Activated T-cell treated with anti-CD3 and anti-CD28 coated beads, Interleukin-2, amount 50 U/mL, for 4 hours (primary cell): ENCODE data around the gene FAAH2. TPM values are rescaled to one million over a fixed set of nuclear protein-coding genes. Genes with fewer than 3 reads are reported as not detected.
"Not testable (repeated sequence)": the region's sequence is repeated elsewhere in the genome, so short reads cannot be mapped to it uniquely, and the experiment has no call there.

ENCODE experiments used
- ATAC-seq, 2 donors: fragments of 200-7000 bp; cut with Tn5 transposase; one replicate each; pipeline ENCODE4 v1.10.0; 2021
- DNase-seq: peaks from one replicate; pipeline ENCODE4 v3.0.0-alpha.2; 2020
- H3K27me3 Mint-ChIP-seq: one replicate; pipeline ENCODE4 v1.8.0; 2021; ENCODE audit warnings: low read depth, mixed read lengths
- H3K36me3 Mint-ChIP-seq: one replicate; pipeline ENCODE4 v1.8.0; 2022; ENCODE audit warnings: mixed read lengths; ENCODE audit not compliant: insufficient read depth
- H3K4me1 Mint-ChIP-seq: one replicate; pipeline ENCODE4 v1.8.0; 2021; ENCODE audit warnings: low read depth, mixed read lengths
- H3K4me3 Mint-ChIP-seq: one replicate; pipeline ENCODE4 v1.8.0; 2021; ENCODE audit warnings: mild to moderate bottlenecking, moderate library complexity, mixed read lengths
- H3K9me3 Mint-ChIP-seq: one replicate; pipeline ENCODE4 v1.8.0; 2021; ENCODE audit warnings: mixed read lengths
- total RNA-seq, 3 donors: library from RNA; stranded (reverse); gene quantifications; one replicate each; pipeline ENCODE4 v1.2.1, GENCODE V29; 2021

FAAH2 gene
- total RNA-seq, 3 donors from 2014 or later: 1.9 to 3.2 (median 2.1) TPM

DNA sequence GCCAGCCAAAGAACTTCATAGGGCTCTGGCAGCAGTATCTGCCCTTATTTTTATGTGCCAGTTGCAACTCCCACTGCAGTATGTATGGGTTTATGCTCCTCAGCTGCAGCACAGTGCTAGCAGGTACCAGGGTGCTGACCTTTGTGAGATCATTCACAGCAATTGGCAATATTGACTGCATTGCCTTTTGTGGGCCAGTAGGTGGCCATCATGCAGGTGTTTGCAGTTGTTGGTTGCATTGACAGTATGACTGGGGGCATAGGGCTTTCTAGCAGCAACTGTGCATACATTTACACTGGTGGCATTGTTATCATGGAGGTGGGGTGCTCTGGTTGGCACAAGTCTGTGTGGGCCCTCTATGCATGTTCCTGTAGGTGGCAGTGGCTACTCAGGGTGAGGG lies 42.5 kb downstream of the FAAH2 start:
- no peaks in the 10 kb centered on the region for H3K4me1 Mint-ChIP-seq
- DNase-seq (no peak), ATAC-seq (no peak)
- no peaks in the 10 kb centered on the region for H3K27me3 Mint-ChIP-seq
- H3K4me3 Mint-ChIP-seq: no peak overlapping the region
- H3K9me3 Mint-ChIP-seq: peaks cover 5% of the 10 kb centered on the region
- peaks cover 16% of the 10 kb centered on the region for H3K36me3 Mint-ChIP-seq

- peaks cover 14% of the 10 kb centered on the region for H3K9me3 Mint-ChIP-seq
- ATAC-seq, H3K4me3 Mint-ChIP-seq, H3K27me3 Mint-ChIP-seq, DNase-seq, H3K4me1 Mint-ChIP-seq: not testable (repeated sequence)
- peaks cover 36% of the 10 kb centered on the region for H3K36me3 Mint-ChIP-seq
Measured at GRCh38 chrX:57335790-57336189, 49.3 kb downstream of the FAAH2 start.

- H3K4me1 Mint-ChIP-seq: no peaks in the 10 kb centered on the region
- H3K27me3 Mint-ChIP-seq: no peaks in the 10 kb centered on the region
- H3K36me3 Mint-ChIP-seq: peaks cover 9% of the 10 kb centered on the region
- ATAC-seq (no peak), DNase-seq (no peak)
- no peak overlapping the region for H3K4me3 Mint-ChIP-seq
- H3K9me3 Mint-ChIP-seq: peaks cover 7% of the 10 kb centered on the region
Measured at GRCh38 chrX:57353472-57354132, 67.1 kb downstream of the FAAH2 start.

GRCh38 chrX:57364145-57364544 lies 77.6 kb downstream of the FAAH2 start:
- Mint-ChIP-seq H3K36me3 (peaks cover 32% of the 10 kb centered on the region), H3K27me3 (no peaks in the 10 kb centered on the region)

DNA sequence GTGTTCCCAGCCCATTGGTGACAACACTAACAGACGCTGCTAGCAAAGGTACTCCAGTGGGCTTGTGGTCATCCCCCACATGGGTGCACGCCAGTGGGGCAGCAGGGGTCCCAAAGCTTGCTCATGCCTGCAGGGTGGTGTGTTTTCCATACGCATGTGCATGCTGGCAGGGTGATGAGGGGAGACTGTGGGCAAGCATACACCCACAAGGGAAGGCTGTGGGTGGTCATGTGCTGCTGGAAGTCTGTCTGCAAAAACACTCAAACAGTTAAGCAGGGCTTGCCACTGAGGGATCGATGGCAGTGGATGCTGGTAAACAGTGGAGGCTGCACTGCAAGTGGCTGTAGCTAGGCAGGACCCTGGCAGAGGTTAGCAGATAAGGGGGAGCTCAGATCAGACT lies 79.9 kb downstream of the FAAH2 start:
- no peaks in the 10 kb centered on the region for H3K27me3 Mint-ChIP-seq
- peaks cover 3% of the 10 kb centered on the region for H3K9me3 Mint-ChIP-seq
- H3K36me3 Mint-ChIP-seq: peaks cover 21% of the 10 kb centered on the region
- no peak overlapping the region for H3K4me3 Mint-ChIP-seq
- no peak for DNase-seq
- H3K4me1 Mint-ChIP-seq: peaks cover 6% of the 10 kb centered on the region
- no peak for ATAC-seq

More at GRCh38 chrX:57364145-57364544, 77.6 kb downstream of the FAAH2 start:
- ATAC-seq (no peak), DNase-seq (no peak)
- Mint-ChIP-seq H3K4me3 (no peak overlapping the region), H3K4me1 (peaks cover 6% of the 10 kb centered on the region), H3K9me3 (peaks cover 3% of the 10 kb centered on the region)

DNA sequence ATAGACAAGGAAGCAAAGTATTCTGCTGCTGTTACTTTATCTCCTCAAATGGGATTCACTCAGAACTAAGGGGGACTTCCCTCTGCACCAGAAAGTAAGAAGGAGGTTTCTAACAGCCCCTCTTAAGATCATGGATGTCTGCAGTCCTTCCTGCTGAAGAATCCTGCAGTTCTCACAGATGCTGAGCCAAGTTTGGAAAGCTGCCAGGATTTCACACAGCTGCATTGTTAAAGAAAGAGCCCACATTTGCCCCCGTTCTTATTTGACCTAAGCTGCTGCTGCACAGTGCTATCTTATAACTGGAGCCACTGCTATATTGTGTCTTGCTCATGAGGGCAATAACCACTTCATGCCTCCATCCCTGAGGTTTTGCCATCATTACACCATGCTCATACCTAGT lies 81.1 kb downstream of the FAAH2 start:
- H3K27me3 Mint-ChIP-seq: no peaks in the 10 kb centered on the region
- DNase-seq (no peak), ATAC-seq (no peak)
- H3K9me3 Mint-ChIP-seq: peaks cover 3% of the 10 kb centered on the region
- peaks cover 5% of the 10 kb centered on the region for H3K4me1 Mint-ChIP-seq
- H3K36me3 Mint-ChIP-seq: peaks cover 19% of the 10 kb centered on the region
- no peak overlapping the region for H3K4me3 Mint-ChIP-seq

GRCh38 chrX:57368158-57368557 lies 81.7 kb downstream of the FAAH2 start:
- Mint-ChIP-seq H3K4me3 (no peak overlapping the region), H3K36me3 (peaks cover 19% of the 10 kb centered on the region), H3K4me1 (peaks cover 5% of the 10 kb centered on the region), H3K9me3 (peaks cover 3% of the 10 kb centered on the region), H3K27me3 (no peaks in the 10 kb centered on the region)
- no peak for ATAC-seq
- no peak for DNase-seq

- Mint-ChIP-seq H3K27me3 (no peaks in the 10 kb centered on the region), H3K9me3 (peaks cover 5% of the 10 kb centered on the region), H3K4me1 (peaks cover 10% of the 10 kb centered on the region), H3K4me3 (no peak overlapping the region), H3K36me3 (peaks cover 28% of the 10 kb centered on the region)
- ATAC-seq (peak in 1 of 2 donors; percentile 25), DNase-seq (no peak)
Measured at GRCh38 chrX:57379296-57379695, 92.8 kb downstream of the FAAH2 start.

DNA sequence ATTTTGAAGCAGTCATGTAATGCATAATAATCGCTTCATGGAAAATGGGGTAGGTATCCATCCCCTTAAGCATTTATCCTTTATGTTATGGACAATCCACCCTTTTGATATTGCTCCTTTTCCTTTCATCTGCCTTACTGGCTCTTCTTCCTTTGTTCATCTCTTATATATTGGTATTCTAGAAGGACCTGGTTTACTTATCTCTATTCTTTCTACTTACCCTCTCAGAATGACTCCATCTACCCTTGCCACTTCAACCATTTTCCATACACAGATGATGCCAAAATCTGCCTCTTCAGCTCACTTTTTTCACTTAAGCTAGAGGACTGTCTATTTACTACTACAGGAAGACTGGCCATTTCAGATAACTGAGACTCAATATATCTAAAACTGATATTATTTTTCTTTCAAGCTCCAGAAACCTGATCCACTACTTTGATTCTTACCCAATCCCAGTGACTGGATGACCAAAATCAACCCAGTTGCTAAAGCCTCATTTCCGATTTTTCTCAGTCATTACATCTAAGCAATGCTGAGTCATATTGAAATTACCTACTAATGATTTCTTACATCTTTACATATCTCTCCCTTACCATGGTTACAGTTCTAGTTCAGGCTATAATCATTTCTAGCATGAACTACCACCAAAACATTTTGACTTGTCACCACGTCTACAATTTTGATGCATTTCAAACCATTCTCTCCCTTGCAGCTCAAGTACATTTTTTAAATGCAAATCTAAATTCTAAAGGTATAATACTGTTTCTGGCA lies 93.7 kb downstream of the FAAH2 start:
- H3K4me3 Mint-ChIP-seq: no peak overlapping the region
- H3K4me1 Mint-ChIP-seq: peaks cover 9% of the 10 kb centered on the region
- no peaks in the 10 kb centered on the region for H3K27me3 Mint-ChIP-seq
- peaks cover 28% of the 10 kb centered on the region for H3K36me3 Mint-ChIP-seq
- ATAC-seq (peak; percentile 27 to 43), DNase-seq (no peak)
- peaks cover 5% of the 10 kb centered on the region for H3K9me3 Mint-ChIP-seq

- not testable (repeated sequence) for H3K27me3 Mint-ChIP-seq, ATAC-seq, DNase-seq, H3K4me1 Mint-ChIP-seq, H3K4me3 Mint-ChIP-seq, H3K9me3 Mint-ChIP-seq
- peaks cover 45% of the 10 kb centered on the region for H3K36me3 Mint-ChIP-seq
Measured at GRCh38 chrX:57394162-57394561, 107.7 kb downstream of the FAAH2 start.

DNA sequence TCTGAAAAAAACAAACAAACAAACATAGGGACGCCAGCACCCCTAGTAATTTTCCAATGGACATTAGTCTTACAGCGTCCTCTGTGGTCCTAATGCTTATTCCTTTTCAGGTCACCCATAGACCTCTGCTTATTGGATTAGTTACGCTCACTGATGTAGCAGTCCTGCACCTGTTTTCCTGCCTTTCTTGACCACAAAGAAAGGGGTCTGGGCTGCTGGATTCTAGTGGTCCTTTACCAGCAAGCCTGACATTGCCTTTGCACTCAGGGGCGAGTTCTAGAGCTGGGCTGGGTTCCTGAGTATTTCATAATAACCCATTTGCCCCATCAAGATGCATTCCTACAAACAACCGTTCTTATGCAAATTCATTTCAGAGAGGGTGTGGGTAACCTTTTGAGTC lies 116.7 kb downstream of the FAAH2 start:
- peaks cover 10% of the 10 kb centered on the region for H3K9me3 Mint-ChIP-seq
- not testable (repeated sequence) for ATAC-seq, H3K4me3 Mint-ChIP-seq, H3K4me1 Mint-ChIP-seq, H3K27me3 Mint-ChIP-seq, DNase-seq
- H3K36me3 Mint-ChIP-seq: peaks cover 16% of the 10 kb centered on the region

DNA sequence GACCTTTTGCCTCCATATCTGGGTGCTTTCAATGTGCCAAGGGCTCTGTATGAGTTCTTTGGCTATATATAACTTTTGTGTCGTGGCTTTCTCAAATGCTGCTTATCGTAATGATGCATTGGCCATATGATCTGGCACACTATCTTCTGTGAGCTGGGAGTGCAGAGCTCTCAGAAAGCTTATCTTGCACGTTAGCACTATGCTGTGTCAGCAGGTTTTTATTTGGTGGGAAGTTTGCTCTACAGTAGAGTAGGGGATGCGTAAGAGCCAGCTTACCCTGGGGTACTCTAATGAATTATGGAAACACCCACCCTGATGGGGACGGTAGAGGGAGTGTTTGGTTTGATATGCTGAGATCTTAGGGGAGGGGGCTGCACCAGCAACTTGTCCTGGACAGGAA lies 119.6 kb downstream of the FAAH2 start:
- Mint-ChIP-seq H3K9me3 (peaks cover 16% of the 10 kb centered on the region), H3K4me1 (no peaks in the 10 kb centered on the region), H3K27me3 (no peaks in the 10 kb centered on the region), H3K4me3 (no peak overlapping the region), H3K36me3 (peaks cover 18% of the 10 kb centered on the region)
- ATAC-seq: no peak
- DNase-seq: no peak

DNA sequence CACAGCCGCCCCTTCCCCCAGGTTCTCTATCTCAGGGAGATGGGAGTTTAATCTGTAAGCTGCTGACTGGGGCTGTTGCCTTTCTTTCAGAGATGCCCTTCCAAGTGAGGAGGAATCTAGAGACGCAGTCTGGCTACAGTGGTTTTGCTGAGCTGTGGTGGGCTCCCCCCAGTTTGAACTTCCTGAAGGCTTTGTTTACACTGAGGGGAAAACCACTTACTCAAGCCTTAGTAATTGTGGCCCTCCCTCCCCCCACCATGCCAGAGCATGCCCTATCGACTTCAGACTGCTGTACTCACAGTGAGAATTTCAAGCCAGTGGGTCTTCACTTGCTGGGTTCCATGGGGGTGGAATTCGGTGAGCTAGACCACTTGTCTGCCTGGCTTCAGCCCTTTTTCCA lies 131.3 kb downstream of the FAAH2 start:
- H3K36me3 Mint-ChIP-seq: peaks cover 16% of the 10 kb centered on the region
- peaks cover 4% of the 10 kb centered on the region for H3K4me1 Mint-ChIP-seq
- no peak overlapping the region for H3K4me3 Mint-ChIP-seq
- no peaks in the 10 kb centered on the region for H3K27me3 Mint-ChIP-seq
- H3K9me3 Mint-ChIP-seq: peaks cover 7% of the 10 kb centered on the region
- ATAC-seq: no peak
- no peak for DNase-seq

- Mint-ChIP-seq H3K4me3 (no peak overlapping the region), H3K27me3 (no peaks in the 10 kb centered on the region), H3K9me3 (no peaks in the 10 kb centered on the region), H3K36me3 (peaks cover 10% of the 10 kb centered on the region), H3K4me1 (no peaks in the 10 kb centered on the region)
- DNase-seq: no peak
- no peak for ATAC-seq
Measured at GRCh38 chrX:57422289-57422688, 135.8 kb downstream of the FAAH2 start.

DNA sequence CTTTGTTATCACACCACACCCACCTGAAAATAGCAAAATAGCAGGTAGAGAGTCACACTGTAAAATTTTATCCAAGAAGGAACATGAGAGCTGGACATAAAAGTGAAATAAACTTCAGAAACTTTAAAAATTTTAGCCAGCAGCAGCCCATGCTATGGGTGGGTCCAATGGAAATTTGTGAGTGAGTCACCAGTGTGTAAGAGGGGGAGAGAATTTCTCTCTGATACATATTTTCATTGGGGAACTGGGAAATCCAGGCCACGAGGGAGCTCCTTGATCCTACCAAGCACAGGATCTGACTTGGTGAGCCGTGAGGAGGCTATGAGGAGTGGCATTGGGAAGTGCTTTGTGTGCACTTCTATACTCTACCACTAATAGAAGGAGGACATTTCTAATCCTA lies 136.3 kb downstream of the FAAH2 start:
- no peak for DNase-seq
- no peaks in the 10 kb centered on the region for H3K4me1 Mint-ChIP-seq

More for the DNA sequence above, 136.3 kb downstream of the FAAH2 start:
- Mint-ChIP-seq H3K27me3 (no peaks in the 10 kb centered on the region), H3K36me3 (peaks cover 10% of the 10 kb centered on the region), H3K9me3 (no peaks in the 10 kb centered on the region), H3K4me3 (no peak overlapping the region)
- no peak for ATAC-seq
